HepG2 (cell line): ENCODE data around the gene FARSB. TPM values are rescaled to one million over a fixed set of nuclear protein-coding genes. Genes with fewer than 3 reads are reported as not detected.

ENCODE experiments used
- ATAC-seq: fragments of 200-7000 bp; cut with Tn5 transposase; 3 replicates; pipeline ENCODE4 v1.9.1; 2020; ENCODE audit warnings: mild to moderate bottlenecking, moderate library complexity
- BruUV-seq: library from RNA; stranded (reverse); fragments of 400-500 nt; replicated peaks from 2 replicates; lab custom pipeline; 2021; lab: Mats Ljungman, UMichigan
- CTCF ChIA-PET: fragments of 300-600 bp; formaldehyde crosslinking; extraction: SDS; loops from one replicate; lab custom pipeline; 2021; ENCODE audit warnings: low total read pairs, inconsistent platforms, low intra/inter-chr PET ratio; lab: Yijun Ruan, JAX
- POLR2A ChIA-PET: fragments of 350-600 bp; sonication (Branson Sonifier 250); formaldehyde crosslinking; loops from one replicate; lab custom pipeline; 2020; ENCODE audit warnings: antibody characterized with exemption, inconsistent platforms; lab: Yijun Ruan, JAX
- DNase-seq: peaks from one replicate; pipeline ENCODE4 v3.0.0-alpha.2; 2015; ENCODE audit warnings: low spot score
- FAIRE-seq: peaks from 3 replicates; lab custom pipeline; 2011; peaks lifted over from hg19 to GRCh38; lab: Jason Lieb, UNC
- H2AFZ ChIP-seq: one replicate; pipeline ENCODE4 v1.6.1; 2011; ENCODE audit warnings: low read length, inconsistent platforms
- H3K27ac ChIP-seq: fragments of 300-600 bp; 3 replicates; pipeline ENCODE4 v1.8.0; 2011; ENCODE audit warnings: mixed run types, mild to moderate bottlenecking, mixed read lengths, low read length, inconsistent platforms; ENCODE audit not compliant: insufficient read depth; ENCODE audit errors: extremely low read length
- H3K27me3 ChIP-seq, 2 experiments: fragments of 200-600 bp in 1 of 2; 2 replicates in 1 of 2; 3 replicates in 1 of 2; pipeline versions ENCODE4 v1.6.0 to v1.8.0; 2011; ENCODE audit warnings: low read length in 2 of 2, mild to moderate bottlenecking in 2 of 2, moderate library complexity in 2 of 2, inconsistent platforms in 1 of 2; ENCODE audit not compliant: insufficient read depth in 2 of 2, control insufficient read depth in 1 of 2
- H3K36me3 ChIP-seq, 2 experiments: fragments of 200-600 bp in 1 of 2; replicated peaks in 1 of 2; 2 replicates in 1 of 2; 3 replicates in 1 of 2; pipeline versions ENCODE4 v1.5.1 to v1.8.0; 2011; ENCODE audit warnings: low read length in 2 of 2, inconsistent platforms in 1 of 2; ENCODE audit not compliant: insufficient read depth in 2 of 2, control insufficient read depth in 1 of 2
- H3K4me1 ChIP-seq: 2 replicates; pipeline ENCODE4 v1.5.1; 2012; ENCODE audit warnings: low read length, inconsistent platforms; ENCODE audit not compliant: insufficient read depth
- H3K4me2 ChIP-seq: 2 replicates; pipeline ENCODE4 v1.6.0; 2011; ENCODE audit warnings: low read depth, low read length, inconsistent platforms
- H3K4me3 ChIP-seq, 3 experiments: fragments of 200-600 bp in 1 of 3; sonication (generic), shearing (Covaris generic) in 1 of 3; replicated peaks in 1 of 3; 2 replicates each; pipeline ENCODE4 v1.5.1; 2011 to 2016; ENCODE audit warnings: low read length in 3 of 3, inconsistent platforms in 2 of 3, low read depth in 2 of 3, mild to moderate bottlenecking in 2 of 3, control low read depth in 1 of 3, mixed read lengths in 1 of 3; ENCODE audit not compliant: insufficient read depth in 1 of 3
- H3K79me2 ChIP-seq: one replicate; pipeline ENCODE4 v1.6.1; 2011; ENCODE audit warnings: low read length, inconsistent platforms; ENCODE audit not compliant: insufficient read depth
- H3K9ac ChIP-seq: 2 replicates; pipeline ENCODE4 v1.6.0; 2011; ENCODE audit warnings: mild to moderate bottlenecking, low read depth, low read length, inconsistent platforms; ENCODE audit not compliant: insufficient read depth
- H3K9me3 ChIP-seq: 2 replicates; pipeline ENCODE4 v1.5.1; 2012; ENCODE audit warnings: mild to moderate bottlenecking, low read length
- H4K20me1 ChIP-seq: 2 replicates; pipeline ENCODE4 v1.6.0; 2011; ENCODE audit warnings: inconsistent platforms, mild to moderate bottlenecking, low read length, moderate library complexity; ENCODE audit not compliant: insufficient read depth
- ASH2L ChIP-seq: fragments of 300-600, 200-600 bp; sonication (generic); IDR thresholded peaks from 2 replicates; pipeline ENCODE4 v1.7.0; 2017; ENCODE audit warnings: low read depth, mild to moderate bottlenecking, moderate library complexity, mixed read lengths, low read length; ENCODE audit not compliant: insufficient read length
- POLR2AphosphoS2 ChIP-seq: IDR thresholded peaks from 2 replicates; pipeline ENCODE4 v1.6.1; 2011; ENCODE audit warnings: low read depth, low read length, improper control_type of control experiment
- RELA ChIP-seq: sonication (generic); formaldehyde crosslinking; IDR thresholded peaks from 2 replicates; pipeline ENCODE4 v1.4.0; 2020; ENCODE audit warnings: missing genetic modification reagents
- SIX1 ChIP-seq: sonication (generic); formaldehyde crosslinking; IDR thresholded peaks from 2 replicates; pipeline ENCODE4 v1.4.0; 2020; ENCODE audit warnings: missing genetic modification reagents, borderline replicate concordance
- TIGD3 ChIP-seq: sonication (generic); formaldehyde crosslinking; IDR thresholded peaks from 2 replicates; pipeline ENCODE4 v1.5.1; 2020; ENCODE audit warnings: mild to moderate bottlenecking, missing genetic modification reagents, borderline replicate concordance
- ZNF143 ChIP-seq: sonication (generic); formaldehyde crosslinking; IDR thresholded peaks from 2 replicates; pipeline ENCODE4 v1.4.0; 2020; ENCODE audit warnings: missing genetic modification reagents
- ZNF207 ChIP-seq: fragments of 450-650 bp; IDR thresholded peaks from 2 replicates; pipeline ENCODE4 v1.6.1; 2016; ENCODE audit warnings: antibody characterized with exemption, borderline replicate concordance
- ZNF354B ChIP-seq: sonication (generic); formaldehyde crosslinking; IDR thresholded peaks from 2 replicates; pipeline ENCODE4 v1.8.0; 2022; ENCODE audit warnings: mild to moderate bottlenecking, missing genetic modification reagents
- ZNF646 ChIP-seq: sonication (generic); formaldehyde crosslinking; IDR thresholded peaks from 2 replicates; pipeline ENCODE4 v1.9.0; 2021; ENCODE audit warnings: mild to moderate bottlenecking, missing genetic modification reagents
- WGBS: methylation state at CpG from one replicate; pipeline ENCODE4 v1.1.6; 2017; ENCODE audit warnings: low lambda C conversion rate; 5-methylcytosine and 5-hydroxymethylcytosine counted together
- in situ Hi-C: cut with HindIII; loops from 2 replicates; pipeline ENCODE4 v1.10.0; 2017; ENCODE audit warnings: low pct_unique_long_range_greater_than_20kb; ENCODE audit not compliant: extremely low pct_ligation_motif_present
- intact Hi-C: fragments of 100-400 bp; cut with micrococcal nuclease; formaldehyde crosslinking; loops from one replicate; pipeline ENCODE4 v1.10.0; 2022; ENCODE audit not compliant: unreplicated experiment
- polyA plus RNA-seq, 8 experiments: library from polyadenylated mRNA; depleted of rRNA in 3 of 8; stranded (reverse) in 7 of 8; unstranded in 1 of 8; fragments of >200 nt; fragmentation: Illumina TruSeq in 4 of 8; extraction: Trizol in 4 of 8; gene quantifications; 2 replicates each; pipeline versions ENCODE4 v1.2.1 to v1.2.3, GENCODE V29; 2011 to 2016; ENCODE audit warnings: low read depth in 4 of 8, missing spikeins in 1 of 8, mixed read lengths in 1 of 8; ENCODE audit not compliant: insufficient read depth in 1 of 8
- total RNA-seq, 5 experiments: library from RNA; depleted of rRNA; stranded (reverse); fragments of >200 nt; fragmentation: Illumina TruSeq; extraction: Trizol; gene quantifications; 2 replicates each; pipeline ENCODE4 v1.2.3, GENCODE V29; 2016; ENCODE audit warnings: low read depth in 1 of 5

FARSB gene
- total and polyA plus RNA-seq, 2 of the 13 experiments (the other 11 are each of a cell fraction or from before 2014, with no cell fraction given), result 23.3 to 45.9 TPM

DNA sequence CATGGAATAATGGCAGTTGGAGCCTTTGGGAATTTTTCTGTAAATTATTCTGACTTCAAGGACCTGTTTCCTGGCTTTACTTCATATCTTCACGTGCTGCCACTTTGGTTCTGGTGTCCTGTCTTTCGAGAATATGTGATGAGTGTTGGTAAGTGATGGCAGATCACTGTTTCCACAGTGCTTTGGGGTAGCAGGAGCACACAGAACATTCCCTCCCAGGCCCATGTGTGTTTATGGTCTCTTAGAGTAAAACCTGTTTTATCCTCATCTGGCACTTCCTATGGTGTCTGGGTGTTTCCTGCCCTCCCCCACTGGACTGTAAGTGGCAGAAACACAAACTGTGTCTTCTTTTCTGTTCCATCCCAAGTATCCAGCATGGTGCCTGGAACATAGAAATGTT lies 33.4 kb upstream of the FARSB start:
- ATAC-seq (no peak), DNase-seq (no peak), FAIRE-seq (no peak)
- Histone ChIP-seq H3K4me2 (no peak overlapping the region), H3K4me1 (peaks cover 13% of the 10 kb centered on the region), H3K4me3 (no peak overlapping the region), H3K79me2 (no peaks in the 10 kb centered on the region), H3K27ac (no peak overlapping the region), H2AFZ (no peak overlapping the region), H3K36me3 (no peaks in the 10 kb centered on the region; a peak in 1 of 5 replicates), H3K27me3 (no peaks in the 10 kb centered on the region), H3K9me3 (no peaks in the 10 kb centered on the region), H4K20me1 (no peaks in the 10 kb centered on the region), H3K9ac (no peak overlapping the region)
- WGBS, result 92% methylated on average over 2 of the region's 2 CpGs
- intact Hi-C loops, result no loop called here
- in situ Hi-C loops, result loop anchor here (25.0 kb wide), 1 partner anchor 398 kb away; no protein-coding TSS in a partner anchor
- CTCF ChIA-PET, result interaction anchor here (1.3 to 4.4 kb wide), 3 partner anchors 22 to 251 kb away, joined by 3 to 108 read pairs (median 106); no protein-coding TSS in a partner anchor
- BruUV-seq, result TSS peak; percentile 25
- POLR2A ChIA-PET, result no interaction called here
- TF ChIP-seq RELA (CRISPR knock-in tag) (no peak), ZNF207 (no peak), TIGD3 (no peak), SIX1 (CRISPR knock-in tag) (no peak), ZNF143 (CRISPR knock-in tag) (no peak), ZNF354B (CRISPR knock-in tag) (no peak), ZNF646 (CRISPR knock-in tag) (no peak), ASH2L (no peak), POLR2AphosphoS2 (no peak)
